Measurements from ENCODE around the gene OR8I2.
"Not testable (repeated sequence)": the region's sequence is repeated elsewhere in the genome, so short reads cannot be mapped to it uniquely, and the experiment has no call there.

Gene OR8I2

DNA sequence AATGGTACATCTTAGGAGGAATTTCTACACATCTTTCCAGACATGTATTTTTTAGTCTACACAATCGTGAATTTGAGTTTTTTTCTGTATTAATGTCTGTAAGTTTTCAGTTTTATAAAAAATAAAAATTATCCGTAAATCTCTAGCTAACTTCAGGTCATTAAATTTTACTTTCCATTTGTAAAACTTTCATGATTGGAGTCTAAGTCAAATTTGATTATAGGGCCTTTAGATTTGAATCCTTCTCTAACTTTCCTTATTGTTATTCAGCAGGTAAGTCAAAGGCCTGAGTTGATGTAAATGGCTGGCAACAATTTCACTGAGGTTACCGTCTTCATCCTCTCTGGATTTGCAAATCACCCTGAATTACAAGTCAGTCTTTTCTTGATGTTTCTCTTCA, at the start of gene OR8I2:
Gene OR8I2 (plus strand): TSS at position 301 of the 400 bp plus-strand sequence. CDS start 0 bp downstream, at position 301.
- Histone ChIP-seq H3K9me3 (ENCODE audit: control insufficient read depth, low read length) (no peaks in the 10 kb centered on the region), H3K9ac (ENCODE audit: low read length) (no peak within 1 kb of the TSS), H3K4me3 (ENCODE audit: low read length) (no peak within 1 kb of the TSS), H3K27me3 (ENCODE audit: control insufficient read depth, insufficient read depth, low read length) (no peaks in the 10 kb centered on the region), H3K36me3 (ENCODE audit: control insufficient read depth, insufficient read depth, low read length) (no peaks in the 10 kb centered on the region), H3K4me1 (ENCODE audit: control insufficient read depth, insufficient read depth, low read length) (no peaks in the 10 kb centered on the region)

DNA sequence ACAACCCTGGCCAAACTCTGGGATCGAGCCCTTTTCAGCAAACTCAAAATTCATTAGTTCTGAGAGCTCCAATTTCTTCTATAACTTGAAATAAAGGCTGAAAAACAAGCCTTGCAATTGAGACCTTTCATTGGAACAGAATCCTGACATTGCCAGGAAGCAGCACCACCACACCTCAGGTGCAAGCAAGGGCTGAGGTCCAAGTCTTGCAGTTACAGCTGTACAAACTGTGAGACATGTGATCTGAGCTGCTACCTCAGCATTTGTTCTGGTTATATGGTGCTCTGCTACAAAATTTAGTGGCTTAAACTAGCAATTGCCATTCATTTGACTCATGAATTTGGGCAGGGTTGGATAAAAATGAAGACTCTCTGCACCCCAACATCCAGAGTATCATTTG, 47.6 kb upstream of the OR8I2 start:
- Histone ChIP-seq H3K4me3 (ENCODE audit: low read length) (no peak overlapping the region), H3K4me1 (ENCODE audit: control insufficient read depth, insufficient read depth, low read length) (no peaks in the 10 kb centered on the region), H3K27me3 (ENCODE audit: control insufficient read depth, insufficient read depth, low read length) (no peaks in the 10 kb centered on the region), H3K9ac (ENCODE audit: low read length) (no peak overlapping the region), H3K36me3 (ENCODE audit: control insufficient read depth, insufficient read depth, low read length) (no peaks in the 10 kb centered on the region), H3K9me3 (ENCODE audit: control insufficient read depth, low read length) (no peaks in the 10 kb centered on the region)

DNA sequence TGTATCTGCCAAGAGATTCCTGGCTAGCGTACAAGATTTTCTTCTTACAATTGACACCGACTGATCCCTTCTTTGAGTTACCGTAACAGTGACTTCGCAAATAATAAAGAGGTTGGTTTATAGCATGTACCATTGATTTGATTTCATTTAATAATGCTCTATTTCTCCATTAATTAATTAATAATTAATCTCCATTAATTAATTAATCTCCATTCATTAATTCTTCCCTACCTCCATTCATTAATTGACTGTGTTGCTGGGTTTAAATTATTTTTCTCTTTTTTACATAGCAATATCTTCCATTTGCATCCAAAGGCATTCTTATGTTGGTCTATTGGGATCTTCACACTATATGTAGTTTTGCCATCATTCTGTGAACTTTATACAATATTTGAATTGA, 44.6 kb upstream of the OR8I2 start:
- H3K9ac ChIP-seq (ENCODE audit: low read length): no peak overlapping the region
- H3K27me3 ChIP-seq (ENCODE audit: control insufficient read depth, insufficient read depth, low read length): no peaks in the 10 kb centered on the region
- no peaks in the 10 kb centered on the region for H3K4me1 ChIP-seq (ENCODE audit: control insufficient read depth, insufficient read depth, low read length)
- H3K9me3 ChIP-seq (ENCODE audit: control insufficient read depth, low read length): no peaks in the 10 kb centered on the region
- H3K36me3 ChIP-seq (ENCODE audit: control insufficient read depth, insufficient read depth, low read length): no peaks in the 10 kb centered on the region
- H3K4me3 ChIP-seq (ENCODE audit: low read length): no peak overlapping the region

DNA sequence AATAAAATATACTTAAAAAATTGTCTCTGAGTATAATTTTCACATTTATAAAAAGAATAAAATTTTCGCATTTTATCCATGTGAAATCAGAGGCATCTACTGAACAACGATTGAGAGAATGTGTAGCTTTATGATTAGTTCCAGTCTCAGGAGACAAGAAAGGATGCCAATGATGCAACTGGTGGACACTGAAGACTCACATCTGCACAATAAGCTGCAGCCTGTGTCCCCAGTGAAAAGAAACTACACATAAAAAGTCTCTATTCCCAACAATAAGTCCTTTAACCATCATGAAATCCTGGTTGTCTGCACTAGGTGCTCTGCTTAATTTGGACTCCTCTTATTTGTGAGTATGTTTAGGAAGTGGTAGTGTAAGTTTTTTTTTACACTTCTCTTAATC, 43.6 kb upstream of the OR8I2 start:
- no peaks in the 10 kb centered on the region for H3K36me3 ChIP-seq (ENCODE audit: control insufficient read depth, insufficient read depth, low read length)
- no peaks in the 10 kb centered on the region for H3K4me1 ChIP-seq (ENCODE audit: control insufficient read depth, insufficient read depth, low read length)
- H3K9ac ChIP-seq (ENCODE audit: low read length): no peak overlapping the region
- no peaks in the 10 kb centered on the region for H3K27me3 ChIP-seq (ENCODE audit: control insufficient read depth, insufficient read depth, low read length)
- H3K9me3 ChIP-seq (ENCODE audit: control insufficient read depth, low read length): no peaks in the 10 kb centered on the region
- H3K4me3 ChIP-seq (ENCODE audit: low read length): no peak overlapping the region

DNA sequence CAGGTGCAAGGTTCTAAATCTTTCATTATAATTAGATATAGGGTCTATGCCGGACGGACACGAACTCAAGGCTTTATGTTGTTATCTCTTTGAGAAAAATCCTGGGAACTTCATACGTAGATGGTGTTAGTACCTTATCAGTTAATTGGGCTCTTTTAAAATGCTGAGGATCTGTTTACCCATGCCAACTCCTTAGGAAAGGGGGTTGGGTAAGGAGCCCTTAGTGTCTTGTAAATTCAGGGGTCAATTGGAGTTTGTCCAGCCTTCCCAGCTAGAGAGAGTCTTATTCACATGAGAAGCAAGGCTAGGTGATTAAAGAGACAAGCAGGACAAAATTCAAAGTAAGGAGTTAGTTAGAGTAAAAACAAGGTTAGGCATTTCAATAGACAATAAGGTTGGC, 36.7 kb upstream of the OR8I2 start:
- not testable (repeated sequence) for H3K9ac ChIP-seq (ENCODE audit: low read length); H3K36me3 ChIP-seq (ENCODE audit: control insufficient read depth, insufficient read depth, low read length); H3K4me1 ChIP-seq (ENCODE audit: control insufficient read depth, insufficient read depth, low read length); H3K9me3 ChIP-seq (ENCODE audit: control insufficient read depth, low read length); H3K27me3 ChIP-seq (ENCODE audit: control insufficient read depth, insufficient read depth, low read length); H3K4me3 ChIP-seq (ENCODE audit: low read length)

DNA sequence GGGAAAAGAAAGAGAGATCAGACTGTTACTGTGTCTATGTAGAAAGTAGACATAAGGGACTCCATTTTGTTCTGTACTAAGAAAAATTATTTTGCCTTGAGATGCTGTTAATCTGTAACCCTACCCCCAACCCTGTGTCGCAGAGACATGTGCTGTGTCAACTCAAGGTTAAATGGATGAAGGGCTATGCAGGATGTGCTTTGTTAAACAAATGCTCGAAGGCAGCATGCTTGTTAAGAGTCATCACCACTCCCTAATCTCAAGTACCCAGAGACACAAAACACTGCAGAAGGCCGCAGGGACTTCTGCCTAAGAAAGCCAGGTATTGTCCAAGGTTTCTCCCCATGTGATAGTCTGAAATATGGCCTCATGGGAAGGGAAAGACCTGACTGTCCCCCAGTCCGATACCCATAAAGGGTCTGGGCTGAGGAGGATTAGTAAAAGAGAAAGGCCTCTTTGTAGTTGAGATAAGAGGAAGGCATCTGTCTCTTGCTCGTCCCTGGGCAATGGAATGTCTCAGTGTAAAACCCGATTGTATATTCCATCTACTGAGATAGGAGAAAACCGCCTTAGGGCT, 35.4 kb upstream of the OR8I2 start:
- H3K4me1 ChIP-seq (ENCODE audit: control insufficient read depth, insufficient read depth, low read length); H3K36me3 ChIP-seq (ENCODE audit: control insufficient read depth, insufficient read depth, low read length); H3K9me3 ChIP-seq (ENCODE audit: control insufficient read depth, low read length); H3K4me3 ChIP-seq (ENCODE audit: low read length); H3K9ac ChIP-seq (ENCODE audit: low read length); H3K27me3 ChIP-seq (ENCODE audit: control insufficient read depth, insufficient read depth, low read length): not testable (repeated sequence)

DNA sequence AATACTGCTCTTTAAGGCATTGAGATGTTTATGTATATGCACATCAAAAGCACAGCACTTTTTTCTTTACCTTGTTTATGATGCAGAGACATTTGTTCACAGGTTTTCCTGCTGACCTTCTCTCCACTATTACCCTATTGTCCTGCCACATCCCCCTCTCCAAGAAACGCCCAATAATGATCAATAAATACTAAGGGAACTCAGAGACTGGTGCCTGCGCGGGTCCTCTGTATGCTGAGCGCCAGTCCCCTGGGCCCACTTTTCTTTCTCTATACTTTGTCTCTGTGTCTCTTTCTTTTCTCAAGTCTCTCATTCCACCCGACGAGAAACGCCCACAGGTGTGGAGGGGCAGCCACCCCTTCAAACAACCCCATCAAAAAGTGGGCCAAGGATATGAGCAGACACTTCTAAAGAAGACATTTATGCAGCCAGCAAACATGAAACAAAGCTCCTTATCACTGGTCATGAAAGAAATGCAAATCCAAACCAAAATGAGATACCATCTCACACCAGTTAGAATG, 34.8 kb upstream of the OR8I2 start:
- H3K36me3 ChIP-seq (ENCODE audit: control insufficient read depth, insufficient read depth, low read length); H3K4me1 ChIP-seq (ENCODE audit: control insufficient read depth, insufficient read depth, low read length); H3K27me3 ChIP-seq (ENCODE audit: control insufficient read depth, insufficient read depth, low read length); H3K4me3 ChIP-seq (ENCODE audit: low read length); H3K9ac ChIP-seq (ENCODE audit: low read length); H3K9me3 ChIP-seq (ENCODE audit: control insufficient read depth, low read length): not testable (repeated sequence)

DNA sequence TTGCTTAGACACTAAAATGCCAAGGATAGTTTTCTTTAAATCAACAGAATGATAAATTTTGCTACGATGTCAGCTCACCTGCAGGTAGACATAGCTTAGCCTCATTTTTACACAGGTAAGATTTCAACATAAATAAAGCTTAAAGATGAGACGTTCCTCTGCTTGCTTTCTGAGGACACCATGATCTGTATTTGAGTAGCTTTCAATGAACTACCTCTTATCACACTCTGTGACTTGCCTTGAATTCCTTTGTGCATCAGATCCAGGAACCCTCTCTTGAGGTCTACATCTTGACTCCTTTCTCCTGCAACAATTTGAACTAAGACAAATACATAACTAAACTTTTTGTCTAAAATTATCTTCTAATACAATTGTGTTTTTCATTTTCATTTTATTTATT, 26.1 kb upstream of the OR8I2 start:
- Histone ChIP-seq H3K4me1 (ENCODE audit: control insufficient read depth, insufficient read depth, low read length) (no peaks in the 10 kb centered on the region), H3K9ac (ENCODE audit: low read length) (no peak overlapping the region), H3K9me3 (ENCODE audit: control insufficient read depth, low read length) (no peaks in the 10 kb centered on the region), H3K36me3 (ENCODE audit: control insufficient read depth, insufficient read depth, low read length) (no peaks in the 10 kb centered on the region), H3K27me3 (ENCODE audit: control insufficient read depth, insufficient read depth, low read length) (no peaks in the 10 kb centered on the region), H3K4me3 (ENCODE audit: low read length) (no peak overlapping the region)

DNA sequence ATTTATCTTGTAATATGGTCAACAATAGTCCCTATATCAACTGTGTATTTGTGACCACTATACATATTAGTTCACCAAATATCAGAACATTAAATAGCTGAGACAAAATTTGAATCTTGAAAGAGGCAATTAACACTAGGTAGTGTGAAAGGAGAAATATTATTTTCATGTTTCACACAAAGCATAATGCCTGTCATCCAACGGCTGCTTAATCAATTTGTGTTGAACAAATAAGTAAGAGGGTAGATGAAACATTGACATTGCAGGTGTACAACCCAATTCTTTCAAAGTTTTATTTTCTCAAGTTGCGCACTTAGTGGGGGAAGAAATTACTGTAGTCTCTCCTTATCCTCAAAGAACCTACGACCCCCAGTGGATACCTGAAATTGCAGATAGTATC, 3.4 kb upstream of the OR8I2 start:
- no peaks in the 10 kb centered on the region for H3K27me3 ChIP-seq (ENCODE audit: control insufficient read depth, insufficient read depth, low read length)
- H3K4me3 ChIP-seq (ENCODE audit: low read length): no peak overlapping the region
- H3K4me1 ChIP-seq (ENCODE audit: control insufficient read depth, insufficient read depth, low read length): no peaks in the 10 kb centered on the region
- H3K9ac ChIP-seq (ENCODE audit: low read length): no peak overlapping the region
- H3K9me3 ChIP-seq (ENCODE audit: control insufficient read depth, low read length): no peaks in the 10 kb centered on the region
- no peaks in the 10 kb centered on the region for H3K36me3 ChIP-seq (ENCODE audit: control insufficient read depth, insufficient read depth, low read length)

DNA sequence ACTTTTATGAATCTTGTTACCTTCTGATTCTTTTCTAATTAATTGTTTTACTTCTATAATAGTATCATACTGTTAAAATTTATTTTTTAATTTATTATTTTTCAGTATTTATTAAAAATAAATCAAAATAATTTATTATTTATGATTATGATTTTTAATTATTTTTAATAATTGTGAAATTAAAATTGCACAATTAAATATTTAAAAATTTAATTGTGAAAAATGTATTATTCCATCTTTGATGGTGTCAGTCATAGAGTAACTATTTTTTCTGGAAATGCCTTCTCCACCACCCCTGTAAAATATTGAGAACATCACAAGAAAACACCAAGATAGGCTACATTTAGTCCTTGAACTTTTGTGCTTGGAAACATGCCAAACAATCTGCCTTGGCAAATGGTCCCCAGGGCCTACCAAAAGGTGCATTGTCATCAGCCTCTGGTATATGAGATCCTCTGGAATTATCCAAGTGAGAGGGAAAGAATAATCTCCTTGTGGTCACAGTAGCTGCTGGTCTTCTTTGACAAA, 10.2 kb downstream of the OR8I2 start, which contains the start of gene OR8H2:
Gene OR8H2 (plus strand): TSS at position 478 of the 528 bp plus-strand sequence. CDS start 1,356 bp downstream, outside the sequence.
- Histone ChIP-seq H3K4me3 (ENCODE audit: low read length) (no peak within 1 kb of the TSS), H3K36me3 (ENCODE audit: control insufficient read depth, insufficient read depth, low read length) (no peaks in the 10 kb centered on the region), H3K9ac (ENCODE audit: low read length) (no peak within 1 kb of the TSS), H3K27me3 (ENCODE audit: control insufficient read depth, insufficient read depth, low read length) (no peaks in the 10 kb centered on the region), H3K9me3 (ENCODE audit: control insufficient read depth, low read length) (no peaks in the 10 kb centered on the region), H3K4me1 (ENCODE audit: control insufficient read depth, insufficient read depth, low read length) (no peaks in the 10 kb centered on the region)

DNA sequence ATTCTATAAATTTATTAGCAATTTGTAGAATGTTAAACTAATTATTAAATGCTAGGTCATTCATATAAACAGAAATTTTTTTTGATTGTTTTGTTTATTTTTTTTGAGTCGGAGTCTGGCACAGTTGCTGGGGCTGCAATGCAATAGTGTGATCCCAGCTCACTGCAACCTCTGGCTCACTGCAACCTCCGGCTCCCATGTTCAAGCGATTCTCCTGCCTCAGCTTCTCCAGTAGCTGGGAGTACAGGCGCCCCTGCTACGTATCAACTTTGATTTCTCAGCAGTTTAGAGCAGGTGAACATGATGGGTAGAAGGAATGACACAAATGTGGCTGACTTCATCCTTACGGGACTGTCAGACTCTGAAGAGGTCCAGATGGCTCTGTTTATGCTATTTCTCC, 29.0 kb downstream of the OR8I2 start, which contains the start of gene OR8H3:
Gene OR8H3 (plus strand): TSS at position 301 of the 400 bp plus-strand sequence. CDS start 0 bp downstream, at position 301.
- H3K27me3 ChIP-seq (ENCODE audit: control insufficient read depth, insufficient read depth, low read length): no peaks in the 10 kb centered on the region
- H3K4me3 ChIP-seq (ENCODE audit: low read length): no peak within 1 kb of the TSS
- no peaks in the 10 kb centered on the region for H3K36me3 ChIP-seq (ENCODE audit: control insufficient read depth, insufficient read depth, low read length)
- H3K9ac ChIP-seq (ENCODE audit: low read length): no peak within 1 kb of the TSS
- H3K4me1 ChIP-seq (ENCODE audit: control insufficient read depth, insufficient read depth, low read length): no peaks in the 10 kb centered on the region
- no peaks in the 10 kb centered on the region for H3K9me3 ChIP-seq (ENCODE audit: control insufficient read depth, low read length)

DNA sequence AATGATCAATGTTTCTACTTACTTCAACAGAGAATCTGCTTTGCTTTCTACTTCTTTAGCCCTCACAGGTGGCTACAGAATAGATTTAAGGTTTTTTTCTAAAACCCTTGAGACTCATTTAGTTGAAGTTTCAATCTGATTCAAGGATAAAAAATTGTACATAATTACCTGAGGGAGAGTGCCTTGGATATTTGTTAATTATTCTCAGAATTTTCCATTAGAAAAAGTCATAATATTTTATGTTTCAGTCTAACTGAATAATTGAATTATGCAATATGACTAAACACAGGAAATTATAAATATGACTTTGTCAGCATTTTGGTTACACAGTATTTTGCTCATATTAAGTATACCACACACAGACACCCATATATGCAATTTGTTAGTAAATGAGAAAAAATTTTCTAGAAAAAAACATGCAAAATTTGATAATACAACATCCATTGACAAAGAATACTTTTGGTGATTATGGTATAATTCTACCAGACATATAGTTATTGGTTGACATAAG, 47.1 kb downstream of the OR8I2 start, which contains the start of gene OR8J3:
Gene OR8J3 (minus strand): TSS at position 51 of the 511 bp plus-strand sequence. CDS start 2,483 bp downstream, outside the sequence.
- Histone ChIP-seq H3K4me3 (ENCODE audit: low read length) (no peak within 1 kb of the TSS), H3K9me3 (ENCODE audit: control insufficient read depth, low read length) (no peaks in the 10 kb centered on the region), H3K36me3 (ENCODE audit: control insufficient read depth, insufficient read depth, low read length) (no peaks in the 10 kb centered on the region), H3K4me1 (ENCODE audit: control insufficient read depth, insufficient read depth, low read length) (no peaks in the 10 kb centered on the region), H3K9ac (ENCODE audit: low read length) (no peak within 1 kb of the TSS), H3K27me3 (ENCODE audit: control insufficient read depth, insufficient read depth, low read length) (no peaks in the 10 kb centered on the region)
